ENCODE results near the gene SPOCK3.

GRCh38 chr4:167117273-167117672 is 117.0 kb downstream of the SPOCK3 start:
- TF ChIP-seq CTCF (IDR thresholded peaks at IDR 0.05), result no peak
- TF ChIP-seq POLR2A (IDR thresholded peaks at IDR 0.05), result no peak
